NCI-H2196 (cell line): ENCODE data around the gene CYP39A1.
A peak's percentile ranks its signal among the peaks of the same experiment; 100 is the strongest.
"Not testable (repeated sequence)": the region's sequence is repeated elsewhere in the genome, so short reads cannot be mapped to it uniquely, and the experiment has no call there.

Experiments used
- DNase-seq: peaks from one replicate; lab custom pipeline; 2025; ENCODE audit not compliant: unreplicated experiment; lab: John Stamatoyannopoulos, UW

Gene CYP39A1

DNA sequence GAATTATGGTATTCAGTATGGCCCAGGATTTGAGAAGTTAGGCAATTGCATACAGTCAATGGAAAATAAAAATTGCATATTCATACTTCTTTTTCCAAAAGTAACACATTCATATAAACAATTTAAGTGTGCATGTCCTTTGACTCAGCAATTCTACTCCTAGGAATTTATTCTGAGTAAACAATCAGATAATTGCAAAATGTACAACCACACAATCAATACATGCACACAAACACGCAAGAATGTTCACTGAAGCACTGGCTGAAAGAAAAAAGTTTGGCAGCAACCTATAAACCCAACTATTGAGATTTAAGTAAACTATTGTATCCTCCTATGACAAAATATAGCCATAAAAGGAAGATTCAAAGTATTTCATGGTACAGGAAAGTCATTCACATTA, 1.6 kb downstream of the CYP39A1 start:
- DNase-seq = no peak

DNA sequence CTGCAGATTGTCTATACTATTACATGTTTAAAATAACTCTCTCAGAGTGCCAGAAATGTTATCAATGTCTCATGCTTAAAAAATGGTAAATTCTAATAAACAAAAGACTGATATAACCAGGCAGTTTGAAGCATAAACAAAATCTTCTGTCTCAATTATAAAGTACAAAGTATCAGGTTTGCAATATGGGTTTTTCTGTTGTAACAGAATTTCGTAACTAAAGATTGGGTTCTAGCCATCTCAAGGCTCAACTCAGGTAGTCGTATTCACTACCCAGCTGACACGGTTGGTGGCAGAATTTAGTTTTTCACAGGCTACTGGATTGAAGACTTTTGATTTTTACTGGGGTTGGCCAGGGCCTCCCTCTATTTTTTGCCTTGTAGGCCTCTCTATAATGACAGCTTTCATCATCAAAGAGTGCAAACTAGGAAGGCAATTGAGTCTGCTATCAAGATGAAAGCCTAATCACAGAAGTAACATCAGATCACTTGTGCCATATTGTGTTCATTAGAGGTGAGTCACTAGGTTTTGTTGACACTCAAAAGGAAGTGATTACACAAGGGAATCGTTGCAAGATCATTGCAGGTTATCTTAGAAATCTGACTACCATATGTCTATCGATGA, 3.6 kb downstream of the CYP39A1 start:
- no peak for DNase-seq

GRCh38 chr6:46648108-46648507, 4.5 kb downstream of the CYP39A1 start:
- DNase-seq = not testable (repeated sequence)

GRCh38 chr6:46645265-46645664, 7.4 kb downstream of the CYP39A1 start:
- DNase-seq = no peak

- no peak for DNase-seq
These were observed 9.5 kb downstream of the CYP39A1 start for GRCh38 chr6:46642928-46643751.

- no peak for DNase-seq
These were observed 14.0 kb downstream of the CYP39A1 start for GRCh38 chr6:46638650-46639049.

DNA sequence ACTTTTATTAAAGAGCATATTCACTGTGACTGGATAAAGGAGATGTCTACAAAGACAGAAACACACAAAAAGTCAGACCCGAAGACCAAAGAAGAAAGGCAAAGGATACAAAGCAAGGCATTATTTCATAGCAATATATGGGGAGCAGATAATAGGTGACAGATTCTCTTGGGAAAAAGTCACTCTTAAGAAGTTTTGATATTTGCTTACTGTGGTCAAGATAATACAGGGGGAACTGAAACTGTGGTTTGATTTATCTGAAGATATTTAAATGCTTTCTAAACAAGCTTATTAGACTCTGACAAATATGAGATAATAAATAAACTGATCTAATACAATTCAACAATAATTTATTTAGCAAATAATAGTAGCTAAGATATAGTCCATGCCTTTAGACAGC, 14.7 kb downstream of the CYP39A1 start:
- DNase-seq = no peak

GRCh38 chr6:46637145-46637544, 15.5 kb downstream of the CYP39A1 start:
- no peak for DNase-seq

- DNase-seq = no peak
These were observed 17.2 kb downstream of the CYP39A1 start for GRCh38 chr6:46635462-46635861.

- DNase-seq = no peak
These were observed 20.6 kb downstream of the CYP39A1 start for GRCh38 chr6:46632053-46632452.

- DNase-seq = no peak
These were observed 22.9 kb downstream of the CYP39A1 start for GRCh38 chr6:46629691-46630090.

DNA sequence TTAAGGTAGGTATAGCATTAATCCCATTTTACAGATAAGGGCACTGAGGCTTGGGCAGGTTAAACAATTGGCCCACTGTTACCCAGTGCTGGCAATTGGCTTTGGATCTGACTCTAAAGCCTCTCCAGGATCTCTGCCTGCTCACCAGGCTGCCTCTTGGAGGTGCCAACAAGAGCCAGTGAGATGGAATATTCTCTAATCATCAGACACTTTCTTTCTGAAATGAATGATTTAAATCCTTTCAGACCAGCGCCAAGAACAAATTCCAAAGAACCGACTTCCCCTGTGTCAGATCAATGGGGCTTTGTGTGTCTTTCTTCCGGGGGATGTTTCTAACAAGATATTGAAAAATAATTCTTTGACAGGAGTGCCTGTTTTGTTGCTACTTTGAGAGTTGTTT, 23.6 kb downstream of the CYP39A1 start:
- DNase-seq = no peak

DNA sequence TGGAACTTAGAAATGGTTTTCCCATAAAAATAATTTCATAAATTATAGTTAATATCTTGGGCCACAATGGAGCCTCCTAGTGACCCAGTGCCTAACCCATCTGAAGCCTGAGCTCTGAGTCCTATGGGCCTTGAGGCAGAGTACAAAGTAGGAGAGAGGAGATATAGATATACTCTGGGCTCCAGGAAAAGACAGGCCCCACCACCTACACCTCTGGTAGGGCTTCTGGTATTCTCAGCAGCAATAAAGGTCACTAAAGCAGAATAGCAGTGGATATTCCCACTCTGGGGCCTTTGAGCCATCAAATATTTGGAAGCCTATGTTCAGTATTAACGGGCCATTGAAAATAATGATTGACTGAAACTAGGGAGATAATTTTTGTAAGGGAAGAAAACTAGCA, 24.1 kb downstream of the CYP39A1 start:
- DNase-seq = no peak

- no peak for DNase-seq
These were observed 25.6 kb downstream of the CYP39A1 start for GRCh38 chr6:46626976-46627375.

DNA sequence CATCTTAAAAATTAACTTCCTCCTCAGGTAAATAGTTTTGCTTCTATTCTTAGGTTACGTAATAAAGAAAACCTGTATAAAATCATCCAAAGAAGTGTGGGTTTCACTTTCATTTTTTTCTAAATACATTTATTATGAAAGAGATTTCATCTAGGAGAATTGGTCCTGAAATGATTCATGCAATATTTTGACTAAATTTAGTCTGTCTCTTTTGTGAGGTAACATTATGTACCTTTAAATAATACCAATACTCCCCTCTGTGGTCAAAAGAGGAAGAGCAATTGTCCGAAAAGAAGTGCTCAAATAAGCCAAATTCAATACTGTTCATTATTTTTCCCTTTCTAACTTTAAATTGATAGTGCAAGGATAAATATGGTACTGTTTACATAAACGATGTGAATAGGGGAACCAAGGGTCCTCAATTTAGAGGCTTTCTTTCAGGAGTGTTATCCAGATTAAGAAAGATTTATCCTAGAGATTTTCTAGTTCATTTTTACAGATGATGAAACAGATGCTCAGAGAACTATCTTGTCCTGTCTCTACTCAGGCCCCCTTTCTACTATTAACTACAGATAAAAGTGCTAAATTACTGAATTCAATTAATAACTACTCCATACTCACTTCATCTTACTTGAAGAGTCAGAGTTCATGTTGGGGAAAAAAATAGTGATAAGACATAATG, 26.2 kb downstream of the CYP39A1 start:
- DNase-seq = peak; percentile 14

DNA sequence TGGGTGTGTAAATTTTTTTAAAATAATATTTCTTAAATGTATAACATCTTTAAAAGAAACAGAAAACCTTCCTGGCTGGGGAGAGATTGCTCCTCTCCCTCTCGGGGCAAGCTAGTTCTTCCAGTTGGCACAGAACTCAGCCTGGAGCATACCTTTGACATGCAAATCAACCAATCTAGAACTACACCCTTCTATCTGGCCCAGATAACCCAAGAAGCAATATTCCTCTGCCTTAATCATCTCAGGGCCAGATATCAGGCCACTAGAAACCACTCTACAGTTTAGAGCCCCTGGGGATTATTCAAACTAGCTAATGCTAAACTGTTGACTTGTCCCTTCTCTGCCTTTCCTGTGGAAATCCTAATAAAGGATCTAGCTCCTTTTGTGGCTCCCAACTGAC, 33.9 kb downstream of the CYP39A1 start:
- no peak for DNase-seq

GRCh38 chr6:46612645-46613044, 40.0 kb downstream of the CYP39A1 start:
- DNase-seq = no peak

DNA sequence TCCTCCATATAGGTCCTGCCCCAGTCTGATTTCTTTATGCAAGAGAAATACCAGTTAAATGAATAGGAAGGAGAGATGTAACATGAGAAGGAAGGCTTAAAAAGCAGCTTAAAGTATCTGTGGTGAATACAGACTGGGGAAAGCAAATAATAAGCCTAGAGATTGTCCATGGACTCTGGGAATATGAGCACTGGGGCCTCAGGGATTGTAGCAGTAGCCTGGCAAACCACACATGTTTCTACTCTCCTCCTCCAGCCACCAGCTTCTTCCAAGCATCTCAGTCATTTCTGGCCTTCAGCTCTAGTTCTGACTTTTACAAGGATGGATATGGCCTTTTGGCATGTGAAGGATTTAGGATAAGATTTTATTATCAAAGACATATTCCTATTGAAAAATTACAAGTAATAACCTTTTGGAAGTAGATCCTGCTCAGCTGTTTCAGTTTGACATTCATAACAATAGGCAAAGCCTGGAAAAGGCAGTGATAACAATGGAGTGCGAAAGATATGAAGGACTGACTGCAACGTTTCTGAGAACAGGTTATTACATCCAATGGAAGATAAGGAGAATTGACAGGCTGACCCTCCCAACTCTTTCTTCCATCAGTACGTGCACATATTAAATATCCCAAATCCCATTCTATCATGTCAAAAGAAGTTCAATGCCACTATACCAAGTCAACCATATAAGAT, 41.6 kb downstream of the CYP39A1 start:
- DNase-seq = no peak

DNA sequence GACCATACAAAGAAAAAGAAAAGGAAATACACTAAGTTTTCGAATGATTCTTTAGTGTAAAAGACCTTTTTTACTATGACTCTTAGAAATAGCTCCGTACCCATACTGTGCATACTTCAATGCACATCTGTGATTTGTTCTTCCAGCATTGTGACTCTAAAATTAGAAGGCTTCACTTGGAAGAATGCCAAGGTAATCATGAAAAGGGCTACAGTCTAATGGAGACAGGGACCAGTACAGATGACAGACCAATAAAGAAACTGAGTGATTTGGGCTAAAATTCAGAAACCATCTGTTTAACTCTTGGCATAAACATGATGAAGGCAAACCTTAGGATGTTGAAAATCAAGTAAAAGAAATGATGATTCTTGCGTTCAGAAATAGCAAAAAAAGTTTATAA, 46.3 kb downstream of the CYP39A1 start:
- no peak for DNase-seq

GRCh38 chr6:46605091-46605797, 47.4 kb downstream of the CYP39A1 start:
- DNase-seq = no peak

DNA sequence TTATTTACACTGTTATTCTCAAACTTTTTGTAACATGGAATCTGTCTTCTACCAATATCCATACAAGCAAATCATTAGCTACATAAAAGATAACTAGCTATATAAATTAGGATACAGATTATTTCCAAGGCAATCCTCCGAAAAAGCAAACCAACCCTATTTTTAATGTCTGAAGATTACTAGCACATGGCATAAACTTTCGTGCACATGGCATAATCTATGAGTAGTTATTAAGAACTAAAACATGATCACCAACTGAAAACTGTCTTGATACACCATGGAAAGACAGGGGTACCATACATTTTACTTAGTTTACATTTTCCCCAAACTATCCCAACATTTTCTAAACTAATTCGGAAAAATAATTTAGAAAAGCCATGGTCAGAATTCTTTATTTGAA, 54.4 kb downstream of the CYP39A1 start:
- DNase-seq = no peak
